IPS-18c (cell line): ENCODE data around the gene PPP1R36.
"Not testable (repeated sequence)": the region's sequence is repeated elsewhere in the genome, so short reads cannot be mapped to it uniquely, and the experiment has no call there.

Source experiments
- H3K4me3 ChIP-seq: 2 replicates; pipeline ENCODE4 v1.7.0; 2013; ENCODE audit warnings: low read depth, mild to moderate bottlenecking, low read length, moderate library complexity; ENCODE audit not compliant: insufficient read depth
- H3K9me3 ChIP-seq: one replicate; pipeline ENCODE4 v1.6.1; 2013; ENCODE audit warnings: mild to moderate bottlenecking, low read length, moderate library complexity; ENCODE audit not compliant: control insufficient read depth, insufficient read depth

The PPP1R36 gene

GRCh38 chr14:64515053-64515452 lies 34.7 kb upstream of the PPP1R36 start:
- Histone ChIP-seq H3K4me3 (no peak overlapping the region), H3K9me3 (no peaks in the 10 kb centered on the region)

- no peaks in the 10 kb centered on the region for H3K9me3 ChIP-seq
- no peak overlapping the region for H3K4me3 ChIP-seq
Observed at GRCh38 chr14:64516969-64517368, 32.8 kb upstream of the PPP1R36 start.

- not testable (repeated sequence) for H3K4me3 ChIP-seq, H3K9me3 ChIP-seq
Observed at GRCh38 chr14:64517667-64518066, 32.1 kb upstream of the PPP1R36 start.

- Histone ChIP-seq H3K9me3 (no peaks in the 10 kb centered on the region), H3K4me3 (no peak overlapping the region)
Observed at GRCh38 chr14:64518229-64518628, 31.5 kb upstream of the PPP1R36 start.

- H3K9me3 ChIP-seq: no peaks in the 10 kb centered on the region
Observed at GRCh38 chr14:64520699-64521098, 29.1 kb upstream of the PPP1R36 start.

GRCh38 chr14:64522591-64523355 lies 27.0 kb upstream of the PPP1R36 start:
- H3K4me3 ChIP-seq: no peak overlapping the region
- H3K9me3 ChIP-seq: no peaks in the 10 kb centered on the region

More at GRCh38 chr14:64520699-64521098, 29.1 kb upstream of the PPP1R36 start:
- H3K4me3 ChIP-seq: no peak overlapping the region

GRCh38 chr14:64525354-64525753 lies 24.4 kb upstream of the PPP1R36 start:
- Histone ChIP-seq H3K9me3 (no peaks in the 10 kb centered on the region), H3K4me3 (no peak overlapping the region)

- Histone ChIP-seq H3K4me3 (no peak overlapping the region), H3K9me3 (no peaks in the 10 kb centered on the region)
Observed at GRCh38 chr14:64531567-64531966, 18.2 kb upstream of the PPP1R36 start.

- no peak overlapping the region for H3K4me3 ChIP-seq
- H3K9me3 ChIP-seq: peaks cover 4% of the 10 kb centered on the region
Observed at GRCh38 chr14:64536488-64537245, 13.1 kb upstream of the PPP1R36 start.

GRCh38 chr14:64540208-64541202 lies 9.3 kb upstream of the PPP1R36 start, which contains the start of gene HSPA2:
TSS of gene HSPA2 (plus strand) at chr14:64540741. CDS start at chr14:64540850, 109 bp downstream.
- peak within 1 kb of the TSS; percentile 52 for H3K4me3 ChIP-seq

GRCh38 chr14:64541261-64541971 lies 8.3 kb upstream of the PPP1R36 start:
- peaks cover 11% of the 10 kb centered on the region for H3K9me3 ChIP-seq
- peak overlapping the region; percentile 21 for H3K4me3 ChIP-seq

More at GRCh38 chr14:64540208-64541202, 9.3 kb upstream of the PPP1R36 start, which contains the start of gene HSPA2:
- peaks cover 11% of the 10 kb centered on the region for H3K9me3 ChIP-seq

GRCh38 chr14:64541972-64542835 lies 7.6 kb upstream of the PPP1R36 start:
- peak overlapping the region; percentile 36; the same call in 1 of the 2 replicates for H3K4me3 ChIP-seq
- H3K9me3 ChIP-seq: peaks cover 11% of the 10 kb centered on the region

GRCh38 chr14:64542836-64543201 lies 6.9 kb upstream of the PPP1R36 start:
- H3K9me3 ChIP-seq: peaks cover 11% of the 10 kb centered on the region
- H3K4me3 ChIP-seq: peak overlapping the region; percentile 36; the same call in 1 of the 2 replicates

- H3K4me3 ChIP-seq: no peak overlapping the region
Observed at GRCh38 chr14:64544607-64545312, 5.0 kb upstream of the PPP1R36 start.

GRCh38 chr14:64549016-64549415 lies 745 bp upstream of the PPP1R36 start:
- no peak overlapping the region for H3K4me3 ChIP-seq
- no peaks in the 10 kb centered on the region for H3K9me3 ChIP-seq

More at GRCh38 chr14:64544607-64545312, 5.0 kb upstream of the PPP1R36 start:
- H3K9me3 ChIP-seq: peaks cover 11% of the 10 kb centered on the region
